HEK293 (cell line): ENCODE data around the gene WDR38.

Source experiments
- KLF7 ChIP-seq: fragments of 450-650 bp; formaldehyde crosslinking; IDR thresholded peaks from 2 replicates; pipeline ENCODE4 v1.5.1; 2016; ENCODE audit warnings: missing biosample characterization, missing genetic modification characterization, borderline replicate concordance
- ZBTB10 ChIP-seq: fragments of 450-650 bp; formaldehyde crosslinking; IDR thresholded peaks from 2 replicates; pipeline ENCODE4 v1.5.1; 2016; ENCODE audit warnings: missing biosample characterization, missing genetic modification characterization
- ZNF596 ChIP-seq: fragments of 450-650 bp; IDR thresholded peaks from 2 replicates; pipeline ENCODE4 v1.5.0; 2018; ENCODE audit warnings: missing biosample characterization, mild to moderate bottlenecking, missing genetic modification characterization, moderate library complexity
- ZNF707 ChIP-seq: fragments of 450-650 bp; formaldehyde crosslinking; IDR thresholded peaks from 2 replicates; pipeline ENCODE4 v1.5.1; 2016; ENCODE audit warnings: missing biosample characterization, missing genetic modification characterization
- TF ChIP-seq, protein P1 (sequence below): fragments of 450-650 bp; formaldehyde crosslinking; IDR thresholded peaks from 2 replicates; pipeline ENCODE4 v1.5.1; 2016; ENCODE audit warnings: missing biosample characterization, missing genetic modification characterization
- TF ChIP-seq, protein P2 (sequence below): fragments of 450-650 bp; formaldehyde crosslinking; IDR thresholded peaks from 2 replicates; pipeline ENCODE4 v1.5.1; 2016; ENCODE audit warnings: missing biosample characterization, missing genetic modification characterization
- TF ChIP-seq, protein P3 (sequence below): fragments of 450-650 bp; formaldehyde crosslinking; IDR thresholded peaks from 2 replicates; pipeline ENCODE4 v1.5.1; 2016; ENCODE audit warnings: missing biosample characterization, missing genetic modification characterization

- TF ChIP-seq ZNF596 (tag by site-specific recombination) (no peak), KLF7 (tag by site-specific recombination) (no peak), ZBTB10 (tag by site-specific recombination) (no peak), ZNF707 (tag by site-specific recombination) (no peak)
- TF ChIP-seq, protein P1, sequence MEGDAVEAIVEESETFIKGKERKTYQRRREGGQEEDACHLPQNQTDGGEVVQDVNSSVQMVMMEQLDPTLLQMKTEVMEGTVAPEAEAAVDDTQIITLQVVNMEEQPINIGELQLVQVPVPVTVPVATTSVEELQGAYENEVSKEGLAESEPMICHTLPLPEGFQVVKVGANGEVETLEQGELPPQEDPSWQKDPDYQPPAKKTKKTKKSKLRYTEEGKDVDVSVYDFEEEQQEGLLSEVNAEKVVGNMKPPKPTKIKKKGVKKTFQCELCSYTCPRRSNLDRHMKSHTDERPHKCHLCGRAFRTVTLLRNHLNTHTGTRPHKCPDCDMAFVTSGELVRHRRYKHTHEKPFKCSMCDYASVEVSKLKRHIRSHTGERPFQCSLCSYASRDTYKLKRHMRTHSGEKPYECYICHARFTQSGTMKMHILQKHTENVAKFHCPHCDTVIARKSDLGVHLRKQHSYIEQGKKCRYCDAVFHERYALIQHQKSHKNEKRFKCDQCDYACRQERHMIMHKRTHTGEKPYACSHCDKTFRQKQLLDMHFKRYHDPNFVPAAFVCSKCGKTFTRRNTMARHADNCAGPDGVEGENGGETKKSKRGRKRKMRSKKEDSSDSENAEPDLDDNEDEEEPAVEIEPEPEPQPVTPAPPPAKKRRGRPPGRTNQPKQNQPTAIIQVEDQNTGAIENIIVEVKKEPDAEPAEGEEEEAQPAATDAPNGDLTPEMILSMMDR (tag by site-specific recombination), result no peak
- TF ChIP-seq, protein P2, sequence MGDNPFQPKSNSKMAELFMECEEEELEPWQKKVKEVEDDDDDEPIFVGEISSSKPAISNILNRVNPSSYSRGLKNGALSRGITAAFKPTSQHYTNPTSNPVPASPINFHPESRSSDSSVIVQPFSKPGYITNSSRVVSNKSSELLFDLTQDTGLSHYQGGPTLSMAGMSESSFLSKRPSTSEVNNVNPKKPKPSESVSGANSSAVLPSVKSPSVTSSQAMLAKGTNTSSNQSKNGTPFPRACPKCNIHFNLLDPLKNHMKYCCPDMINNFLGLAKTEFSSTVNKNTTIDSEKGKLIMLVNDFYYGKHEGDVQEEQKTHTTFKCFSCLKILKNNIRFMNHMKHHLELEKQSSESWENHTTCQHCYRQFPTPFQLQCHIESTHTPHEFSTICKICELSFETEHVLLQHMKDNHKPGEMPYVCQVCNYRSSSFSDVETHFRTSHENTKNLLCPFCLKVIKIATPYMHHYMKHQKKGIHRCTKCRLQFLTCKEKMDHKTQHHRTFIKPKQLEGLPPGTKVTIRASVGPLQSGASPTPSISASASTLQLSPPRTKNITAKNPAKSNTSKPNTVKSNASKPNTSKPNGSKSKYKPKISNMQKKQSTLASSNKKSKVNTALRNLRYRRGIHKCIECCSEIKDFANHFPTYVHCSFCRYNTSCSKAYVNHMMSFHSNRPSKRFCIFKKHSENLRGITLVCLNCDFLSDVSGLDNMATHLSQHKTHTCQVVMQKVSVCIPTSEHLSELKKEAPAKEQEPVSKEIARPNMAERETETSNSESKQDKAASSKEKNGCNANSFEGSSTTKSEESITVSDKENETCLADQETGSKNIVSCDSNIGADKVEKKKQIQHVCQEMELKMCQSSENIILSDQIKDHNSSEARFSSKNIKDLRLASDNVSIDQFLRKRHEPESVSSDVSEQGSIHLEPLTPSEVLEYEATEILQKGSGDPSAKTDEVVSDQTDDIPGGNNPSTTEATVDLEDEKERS, result no peak
- TF ChIP-seq, protein P3, sequence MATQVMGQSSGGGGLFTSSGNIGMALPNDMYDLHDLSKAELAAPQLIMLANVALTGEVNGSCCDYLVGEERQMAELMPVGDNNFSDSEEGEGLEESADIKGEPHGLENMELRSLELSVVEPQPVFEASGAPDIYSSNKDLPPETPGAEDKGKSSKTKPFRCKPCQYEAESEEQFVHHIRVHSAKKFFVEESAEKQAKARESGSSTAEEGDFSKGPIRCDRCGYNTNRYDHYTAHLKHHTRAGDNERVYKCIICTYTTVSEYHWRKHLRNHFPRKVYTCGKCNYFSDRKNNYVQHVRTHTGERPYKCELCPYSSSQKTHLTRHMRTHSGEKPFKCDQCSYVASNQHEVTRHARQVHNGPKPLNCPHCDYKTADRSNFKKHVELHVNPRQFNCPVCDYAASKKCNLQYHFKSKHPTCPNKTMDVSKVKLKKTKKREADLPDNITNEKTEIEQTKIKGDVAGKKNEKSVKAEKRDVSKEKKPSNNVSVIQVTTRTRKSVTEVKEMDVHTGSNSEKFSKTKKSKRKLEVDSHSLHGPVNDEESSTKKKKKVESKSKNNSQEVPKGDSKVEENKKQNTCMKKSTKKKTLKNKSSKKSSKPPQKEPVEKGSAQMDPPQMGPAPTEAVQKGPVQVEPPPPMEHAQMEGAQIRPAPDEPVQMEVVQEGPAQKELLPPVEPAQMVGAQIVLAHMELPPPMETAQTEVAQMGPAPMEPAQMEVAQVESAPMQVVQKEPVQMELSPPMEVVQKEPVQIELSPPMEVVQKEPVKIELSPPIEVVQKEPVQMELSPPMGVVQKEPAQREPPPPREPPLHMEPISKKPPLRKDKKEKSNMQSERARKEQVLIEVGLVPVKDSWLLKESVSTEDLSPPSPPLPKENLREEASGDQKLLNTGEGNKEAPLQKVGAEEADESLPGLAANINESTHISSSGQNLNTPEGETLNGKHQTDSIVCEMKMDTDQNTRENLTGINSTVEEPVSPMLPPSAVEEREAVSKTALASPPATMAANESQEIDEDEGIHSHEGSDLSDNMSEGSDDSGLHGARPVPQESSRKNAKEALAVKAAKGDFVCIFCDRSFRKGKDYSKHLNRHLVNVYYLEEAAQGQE (tag by site-specific recombination), result no peak
Observed at GRCh38 chr9:124831642-124832364, 21.5 kb upstream of the WDR38 start.
